GM10248 (cell line): ENCODE data around the gene KCNA5.

Experiments used
- CTCF ChIA-PET: fragments of 300-600 bp; sonication (Branson Sonifier 250); formaldehyde crosslinking; extraction: SDS; loops from one replicate; lab custom pipeline; 2021; ENCODE audit warnings: antibody characterized with exemption; lab: Yijun Ruan, JAX
- POLR2A ChIA-PET: fragments of 350-650 bp; sonication (Branson Sonifier 250); formaldehyde crosslinking; extraction: SDS; loops from one replicate; lab custom pipeline; 2020; ENCODE audit warnings: antibody characterized with exemption; lab: Yijun Ruan, JAX
- DNase-seq: peaks from one replicate; pipeline ENCODE4 v3.0.0; 2012; ENCODE audit errors: extremely low spot score
- TF ChIP-seq, protein P1 (sequence below): IDR thresholded peaks from 2 replicates; pipeline ENCODE4 v1.5.1; 2012; ENCODE audit warnings: mild to moderate bottlenecking, low read depth; ENCODE audit errors: extremely low read depth, missing control alignments, control extremely low read depth

KCNA5 gene

DNA sequence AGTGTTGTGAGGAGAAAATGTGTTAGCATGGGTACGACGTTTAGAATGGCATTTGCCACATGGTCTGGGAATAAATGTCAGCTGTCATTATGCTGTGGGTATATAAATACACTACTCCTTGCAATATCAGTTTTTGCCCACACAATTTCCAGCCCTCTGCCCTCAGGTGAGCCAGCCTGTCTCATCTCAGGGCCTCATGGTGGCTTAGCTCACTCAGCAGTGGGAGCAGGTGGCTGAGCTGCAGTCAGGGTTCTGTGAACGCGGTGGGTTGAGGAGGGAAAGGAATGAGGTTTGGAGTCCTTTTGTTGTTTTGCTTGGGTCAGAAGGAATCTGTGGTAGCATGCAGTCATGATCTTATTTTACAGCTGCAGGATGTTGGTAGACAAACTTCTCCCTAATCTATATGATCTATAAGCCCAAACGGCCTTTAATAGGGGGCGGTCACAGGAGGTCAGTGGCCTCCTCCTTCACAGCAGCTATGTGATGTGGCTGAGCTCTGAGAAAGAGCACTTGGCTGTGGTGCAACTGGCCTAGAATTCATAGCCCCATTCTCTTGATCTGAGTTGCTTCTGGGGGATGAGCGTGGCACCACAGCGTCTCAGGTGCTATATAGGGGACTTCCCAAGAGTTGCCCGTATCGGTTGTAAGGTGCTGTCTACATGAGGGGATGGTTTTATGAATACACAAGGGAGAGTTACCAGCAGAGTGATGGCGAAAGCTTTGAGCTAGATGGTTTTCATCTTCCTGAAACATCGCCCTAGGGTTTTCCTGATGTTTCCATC lies 27.8 kb upstream of the KCNA5 start:
- DNase-seq, result no peak
- ChIA-PET POLR2A (no interaction called here), CTCF (interaction anchor here (0.6 to 1.5 kb wide), 3 partner anchors 33 to 175 kb away, joined by 3 to 4 read pairs (median 3); no protein-coding TSS in a partner anchor)
- TF ChIP-seq, protein P1, sequence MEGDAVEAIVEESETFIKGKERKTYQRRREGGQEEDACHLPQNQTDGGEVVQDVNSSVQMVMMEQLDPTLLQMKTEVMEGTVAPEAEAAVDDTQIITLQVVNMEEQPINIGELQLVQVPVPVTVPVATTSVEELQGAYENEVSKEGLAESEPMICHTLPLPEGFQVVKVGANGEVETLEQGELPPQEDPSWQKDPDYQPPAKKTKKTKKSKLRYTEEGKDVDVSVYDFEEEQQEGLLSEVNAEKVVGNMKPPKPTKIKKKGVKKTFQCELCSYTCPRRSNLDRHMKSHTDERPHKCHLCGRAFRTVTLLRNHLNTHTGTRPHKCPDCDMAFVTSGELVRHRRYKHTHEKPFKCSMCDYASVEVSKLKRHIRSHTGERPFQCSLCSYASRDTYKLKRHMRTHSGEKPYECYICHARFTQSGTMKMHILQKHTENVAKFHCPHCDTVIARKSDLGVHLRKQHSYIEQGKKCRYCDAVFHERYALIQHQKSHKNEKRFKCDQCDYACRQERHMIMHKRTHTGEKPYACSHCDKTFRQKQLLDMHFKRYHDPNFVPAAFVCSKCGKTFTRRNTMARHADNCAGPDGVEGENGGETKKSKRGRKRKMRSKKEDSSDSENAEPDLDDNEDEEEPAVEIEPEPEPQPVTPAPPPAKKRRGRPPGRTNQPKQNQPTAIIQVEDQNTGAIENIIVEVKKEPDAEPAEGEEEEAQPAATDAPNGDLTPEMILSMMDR, result no peak

DNA sequence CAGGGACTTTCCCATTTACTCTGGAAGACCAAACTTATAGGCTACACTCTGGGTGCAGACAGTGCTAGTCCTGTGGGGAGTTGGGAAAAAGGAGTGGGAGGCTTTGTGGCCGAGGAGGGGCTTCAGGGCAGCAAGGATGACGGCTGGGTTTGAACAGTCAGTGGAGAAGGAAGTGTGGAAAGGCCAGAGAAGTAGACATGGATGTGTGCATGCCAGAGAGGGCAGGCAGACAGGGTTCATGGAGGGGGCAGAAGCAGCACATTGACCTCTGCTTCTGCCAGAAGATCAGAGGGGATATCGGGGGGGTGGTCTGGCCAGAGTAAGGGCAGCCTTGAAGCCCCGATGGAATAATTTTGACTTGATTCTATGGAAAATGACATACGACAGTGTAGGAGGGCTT lies 27.2 kb upstream of the KCNA5 start:
- CTCF ChIA-PET, result interaction anchor here (0.6 to 12.7 kb wide), 3 partner anchors 33 to 161 kb away, joined by 3 to 258 read pairs (median 4); no protein-coding TSS in a partner anchor
- POLR2A ChIA-PET, result no interaction called here
- DNase-seq, result no peak
- TF ChIP-seq, protein P1, result no peak

DNA sequence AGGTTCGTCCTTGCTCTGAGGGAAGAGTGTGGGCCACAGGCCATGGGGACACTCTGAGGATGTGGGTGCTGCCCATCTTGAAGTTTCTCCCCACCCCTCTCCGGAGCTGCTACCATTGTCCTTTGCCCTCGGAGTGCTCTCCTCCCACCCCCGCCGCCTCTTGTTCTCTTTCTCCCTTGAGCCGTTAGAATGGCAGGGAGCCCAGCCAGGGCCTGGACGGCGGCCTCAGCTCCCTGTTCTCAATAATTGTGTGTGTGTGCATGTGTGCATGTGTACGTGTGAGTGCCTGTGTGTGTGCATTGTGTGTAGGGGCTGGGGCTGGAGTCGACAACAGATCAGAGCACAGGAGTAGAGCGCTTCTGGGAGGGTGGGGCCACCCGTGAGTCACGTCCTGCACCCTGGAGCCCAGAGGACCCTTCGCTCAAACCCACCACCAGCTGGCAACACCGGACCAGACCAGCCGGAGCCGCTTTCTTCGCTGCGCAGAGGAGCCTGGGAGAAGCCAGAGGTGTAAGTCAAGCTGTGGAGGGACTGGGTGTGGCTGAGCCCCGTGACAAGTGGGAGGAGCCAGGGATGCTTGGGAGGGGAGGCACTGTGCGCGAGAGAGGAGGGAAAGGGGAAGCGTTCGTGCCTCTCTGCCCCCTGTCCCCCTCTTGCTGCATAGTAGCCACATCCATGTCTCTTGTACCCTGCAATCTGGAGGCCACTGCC lies 25.9 kb upstream of the KCNA5 start:
- POLR2A ChIA-PET, result no interaction called here
- CTCF ChIA-PET, result interaction anchor here (0.5 to 12.7 kb wide), 3 partner anchors 14 to 160 kb away, joined by 3 to 258 read pairs (median 5); no protein-coding TSS in a partner anchor
- TF ChIP-seq, protein P1, result no peak
- DNase-seq, result no peak

DNA sequence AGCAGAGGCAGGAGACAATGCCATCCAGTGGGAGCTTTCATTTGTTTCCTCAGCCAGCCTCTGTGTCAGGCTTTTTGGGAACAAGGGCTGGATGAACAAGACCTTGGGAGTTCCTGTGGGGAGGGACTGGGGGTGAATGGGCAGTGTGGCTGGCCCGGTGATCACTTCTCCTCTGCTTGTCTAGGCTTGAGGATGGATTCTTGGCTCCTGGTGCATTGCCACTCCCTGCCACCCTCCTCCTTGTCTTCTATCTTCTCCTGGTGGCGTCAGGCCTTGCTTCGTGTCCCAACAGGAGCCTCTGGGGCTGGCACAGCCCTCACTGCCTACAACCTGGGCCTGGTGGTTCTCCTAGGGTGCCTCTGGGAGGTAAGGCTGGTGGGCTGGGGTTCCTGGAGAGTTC lies 25.0 kb upstream of the KCNA5 start:
- TF ChIP-seq, protein P1, result no peak
- ChIA-PET POLR2A (no interaction called here), CTCF (interaction anchor here (1.3 to 12.7 kb wide), 2 partner anchors 66 to 161 kb away, joined by 5 to 258 read pairs; no protein-coding TSS in a partner anchor)
- DNase-seq, result no peak

DNA sequence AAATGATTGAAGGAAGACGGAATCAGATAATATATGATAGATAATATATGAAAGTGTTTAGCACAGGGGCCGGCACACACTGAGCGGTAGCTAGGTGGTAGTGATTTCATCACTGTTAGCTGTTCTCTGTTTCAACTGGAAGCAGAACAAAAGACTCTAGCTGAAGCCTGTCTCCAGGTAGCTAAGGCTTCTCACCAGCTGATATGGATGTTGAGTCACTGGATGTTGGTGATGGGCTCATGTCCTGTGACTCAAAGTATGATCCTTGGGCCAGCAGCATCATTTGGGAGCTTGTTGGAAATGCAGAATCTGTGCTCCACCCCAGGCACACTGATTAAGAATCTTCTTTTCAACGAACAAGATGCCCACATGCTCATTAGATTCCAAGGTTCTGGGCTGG lies 21.7 kb upstream of the KCNA5 start:
- TF ChIP-seq, protein P1, result no peak
- ChIA-PET POLR2A (no interaction called here), CTCF (interaction anchor here (0.7 to 12.7 kb wide), 25 partner anchors 8 to 173 kb away, joined by 3 to 258 read pairs (median 6); no protein-coding TSS in a partner anchor)
- DNase-seq, result no peak

DNA sequence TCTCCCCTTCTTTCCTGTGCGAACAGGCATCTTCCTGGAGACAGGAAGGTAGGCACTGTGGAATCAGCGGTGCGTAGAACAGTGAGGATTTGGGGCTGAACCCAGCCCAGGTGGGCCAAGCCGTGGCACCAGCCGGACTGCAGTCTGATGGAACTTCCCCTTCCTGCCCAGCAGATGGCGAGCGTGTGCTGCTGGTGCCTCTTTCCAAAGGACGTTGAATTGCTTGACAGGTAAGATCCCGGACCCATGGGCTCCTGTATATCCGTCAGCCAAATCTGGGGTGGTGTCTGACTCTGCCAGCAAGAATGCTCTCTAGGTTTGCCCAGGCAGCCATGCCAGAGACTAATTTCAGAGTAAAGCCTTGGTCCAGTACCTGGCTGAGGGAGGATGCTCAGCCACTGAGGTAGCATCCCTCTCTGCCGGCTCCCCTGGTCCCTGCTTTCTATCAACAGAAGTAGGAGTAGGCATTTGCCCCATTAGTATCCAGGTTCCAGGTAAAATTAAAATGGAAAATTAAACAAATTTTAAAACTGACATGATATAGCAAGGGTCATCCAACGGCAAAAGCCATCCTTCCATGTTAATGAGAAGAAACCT lies 21.1 kb upstream of the KCNA5 start:
- TF ChIP-seq, protein P1, result peak; percentile 95
- ChIA-PET POLR2A (no interaction called here), CTCF (interaction anchor here (0.7 to 12.7 kb wide), 26 partner anchors 8 to 168 kb away, joined by 3 to 258 read pairs (median 6); no protein-coding TSS in a partner anchor)
- peak; percentile 84 for DNase-seq
